DND-41 (cell line): ENCODE measurements around the gene ADAM10.

Experiments
- ATAC-seq: fragments of 200-7000 bp; cut with Tn5 transposase; 3 replicates; pipeline ENCODE4 v1.9.1; 2021; ENCODE audit warnings: low read depth; ENCODE audit not compliant: insufficient read depth
- DNase-seq: peaks from one replicate; pipeline ENCODE4 v3.0.0-alpha.2; 2020
- H2AFZ ChIP-seq: 2 replicates; pipeline ENCODE4 v1.6.0; 2012; ENCODE audit warnings: low read depth, low read length
- H3K27ac ChIP-seq: 2 replicates; pipeline ENCODE4 v1.5.1; 2012; ENCODE audit warnings: low read length, inconsistent platforms
- H3K27me3 ChIP-seq: fragments of 200-600 bp; sonication (generic); 2 replicates; pipeline ENCODE4 v1.6.0; 2012; ENCODE audit warnings: low read length, mild to moderate bottlenecking, inconsistent platforms; ENCODE audit not compliant: insufficient read depth, poor library complexity
- H3K36me3 ChIP-seq: 2 replicates; pipeline ENCODE4 v1.5.1; 2012; ENCODE audit warnings: low read length, inconsistent platforms; ENCODE audit not compliant: insufficient read depth
- H3K4me1 ChIP-seq: 2 replicates; pipeline ENCODE4 v1.5.1; 2012; ENCODE audit warnings: mild to moderate bottlenecking, low read length; ENCODE audit not compliant: insufficient read depth
- H3K4me2 ChIP-seq: 2 replicates; pipeline ENCODE4 v1.6.0; 2012; ENCODE audit warnings: mild to moderate bottlenecking, moderate library complexity, low read length, inconsistent platforms; ENCODE audit not compliant: insufficient read depth
- H3K4me3 ChIP-seq, 2 experiments: fragments of 200-600 bp in 1 of 2; shearing (Covaris generic) in 1 of 2; 2 replicates each; pipeline ENCODE4 v1.5.1; 2012 to 2016; ENCODE audit warnings: inconsistent platforms in 2 of 2, low read length in 2 of 2, mild to moderate bottlenecking in 2 of 2, low read depth in 1 of 2, moderate library complexity in 1 of 2
- H3K79me2 ChIP-seq: 2 replicates; pipeline ENCODE4 v1.6.0; 2012; ENCODE audit warnings: low read length, inconsistent platforms; ENCODE audit not compliant: insufficient read depth
- H3K9ac ChIP-seq: 2 replicates; pipeline ENCODE4 v1.6.0; 2012; ENCODE audit warnings: low read depth, mild to moderate bottlenecking, inconsistent platforms, low read length, moderate library complexity
- H3K9me3 ChIP-seq: 2 replicates; pipeline ENCODE4 v1.5.1; 2012; ENCODE audit warnings: low read length, moderate library complexity, mild to moderate bottlenecking, inconsistent platforms; ENCODE audit not compliant: insufficient read depth, severe bottlenecking
- H4K20me1 ChIP-seq: 2 replicates; pipeline ENCODE4 v1.6.0; 2012; ENCODE audit warnings: low read length; ENCODE audit not compliant: insufficient read depth
- EZH2 ChIP-seq: IDR thresholded peaks from 3 replicates; pipeline ENCODE4 v1.6.1; 2012; ENCODE audit warnings: borderline replicate concordance, low read depth, mild to moderate bottlenecking, moderate library complexity, low read length, inconsistent platforms; ENCODE audit not compliant: severe bottlenecking
- TF ChIP-seq, protein P1 (sequence below): IDR thresholded peaks from 2 replicates; pipeline ENCODE4 v1.5.1; 2012; ENCODE audit warnings: borderline replicate concordance, low read length, moderate library complexity, mild to moderate bottlenecking; ENCODE audit not compliant: poor library complexity, severe bottlenecking; ENCODE audit errors: extremely low read depth

Gene ADAM10

DNA sequence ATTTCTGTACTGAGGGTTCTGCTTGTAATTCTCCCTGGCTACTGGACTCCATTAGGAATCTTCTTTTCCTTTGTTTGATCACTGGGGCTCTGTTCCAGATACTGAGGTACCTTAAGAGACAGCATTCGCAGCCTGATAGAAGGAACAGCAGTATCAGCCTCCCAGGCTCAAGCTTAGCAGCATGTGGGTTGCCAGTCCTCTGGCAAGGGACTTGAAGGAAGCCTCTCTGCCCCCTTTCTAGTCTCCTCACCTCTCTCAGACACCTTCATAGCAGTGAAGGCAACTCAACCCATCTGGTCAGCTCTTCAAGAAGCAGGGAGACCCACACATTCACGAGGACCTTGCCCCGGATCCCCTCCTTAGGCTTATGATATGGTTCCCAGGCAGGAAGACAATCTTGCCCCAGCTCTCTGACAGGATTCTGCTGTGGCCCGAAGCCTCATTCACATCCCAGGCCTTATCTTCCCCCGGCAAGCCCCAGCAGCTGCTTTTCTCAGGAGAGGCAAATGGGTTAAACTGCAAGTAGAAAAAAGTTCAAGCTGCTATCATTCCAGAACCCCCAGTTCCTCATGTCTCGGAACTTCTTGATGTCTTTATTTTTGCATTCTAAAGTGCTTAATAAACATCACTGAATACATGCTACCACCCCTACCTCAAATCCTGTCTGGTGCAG is 164.6 kb downstream of the ADAM10 start:
- Histone ChIP-seq H4K20me1 (no peaks in the 10 kb centered on the region), H3K4me2 (no peak overlapping the region), H3K27ac (no peak overlapping the region; the same call in 1 of the 2 replicates), H3K9ac (no peak overlapping the region), H3K79me2 (no peaks in the 10 kb centered on the region), H3K36me3 (no peaks in the 10 kb centered on the region), H3K4me3 (no peak overlapping the region), H3K4me1 (peaks cover 14% of the 10 kb centered on the region), H3K9me3 (peaks cover 12% of the 10 kb centered on the region), H2AFZ (no peak overlapping the region; the same call in 1 of the 2 replicates), H3K27me3 (no peaks in the 10 kb centered on the region)
- DNase-seq: no peak
- peak; percentile 27; the same call in 1 of the 3 replicates for ATAC-seq
- TF ChIP-seq, protein P1, sequence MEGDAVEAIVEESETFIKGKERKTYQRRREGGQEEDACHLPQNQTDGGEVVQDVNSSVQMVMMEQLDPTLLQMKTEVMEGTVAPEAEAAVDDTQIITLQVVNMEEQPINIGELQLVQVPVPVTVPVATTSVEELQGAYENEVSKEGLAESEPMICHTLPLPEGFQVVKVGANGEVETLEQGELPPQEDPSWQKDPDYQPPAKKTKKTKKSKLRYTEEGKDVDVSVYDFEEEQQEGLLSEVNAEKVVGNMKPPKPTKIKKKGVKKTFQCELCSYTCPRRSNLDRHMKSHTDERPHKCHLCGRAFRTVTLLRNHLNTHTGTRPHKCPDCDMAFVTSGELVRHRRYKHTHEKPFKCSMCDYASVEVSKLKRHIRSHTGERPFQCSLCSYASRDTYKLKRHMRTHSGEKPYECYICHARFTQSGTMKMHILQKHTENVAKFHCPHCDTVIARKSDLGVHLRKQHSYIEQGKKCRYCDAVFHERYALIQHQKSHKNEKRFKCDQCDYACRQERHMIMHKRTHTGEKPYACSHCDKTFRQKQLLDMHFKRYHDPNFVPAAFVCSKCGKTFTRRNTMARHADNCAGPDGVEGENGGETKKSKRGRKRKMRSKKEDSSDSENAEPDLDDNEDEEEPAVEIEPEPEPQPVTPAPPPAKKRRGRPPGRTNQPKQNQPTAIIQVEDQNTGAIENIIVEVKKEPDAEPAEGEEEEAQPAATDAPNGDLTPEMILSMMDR: no peak
- no peak for TF ChIP-seq EZH2

DNA sequence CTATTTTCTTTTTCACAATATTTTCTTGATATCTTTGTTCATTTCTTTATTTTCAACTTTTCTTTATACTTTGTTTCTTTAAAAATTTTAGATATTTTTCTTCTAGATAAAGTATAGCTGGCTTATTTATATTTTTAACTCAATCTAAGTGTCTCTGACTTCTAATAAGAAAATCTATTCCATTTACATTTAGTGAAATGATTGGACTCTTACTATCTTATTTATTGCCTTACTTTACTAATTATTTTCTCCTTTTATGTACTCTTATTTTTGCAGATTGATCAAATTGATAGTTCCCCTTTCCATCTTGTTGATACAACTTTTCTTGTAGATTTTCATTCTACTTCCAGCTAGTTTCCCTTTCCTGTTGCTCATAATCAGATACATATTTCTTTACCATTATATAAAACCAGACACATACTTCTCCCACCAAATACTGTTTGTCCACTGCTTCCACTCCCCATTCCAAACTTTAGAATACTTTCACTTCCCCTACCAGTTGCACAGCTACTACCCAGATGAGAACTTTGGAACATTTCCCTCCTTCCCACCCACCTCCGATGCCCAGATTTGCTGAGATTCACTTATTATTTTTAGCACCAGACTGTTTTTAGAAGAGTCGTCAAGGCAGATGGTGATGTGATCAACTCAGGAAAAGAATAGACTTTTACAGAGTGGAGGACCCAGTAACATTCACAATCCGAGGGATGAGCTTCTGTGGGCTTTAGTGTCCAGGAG is 166.2 kb downstream of the ADAM10 start:
- no peak overlapping the region for H3K4me2 ChIP-seq
- H3K9ac ChIP-seq: no peak overlapping the region
- H3K4me3 ChIP-seq: no peak overlapping the region
- H3K4me1 ChIP-seq: peaks cover 14% of the 10 kb centered on the region
- no peaks in the 10 kb centered on the region for H3K79me2 ChIP-seq
- no peak overlapping the region for H3K27ac ChIP-seq
- H2AFZ ChIP-seq: no peak overlapping the region
- no peaks in the 10 kb centered on the region for H3K36me3 ChIP-seq
- DNase-seq (no peak), ATAC-seq (no peak)
- no peaks in the 10 kb centered on the region for H3K27me3 ChIP-seq
- TF ChIP-seq, protein P1: no peak
- no peak for TF ChIP-seq EZH2
- peaks cover 12% of the 10 kb centered on the region for H3K9me3 ChIP-seq
- H4K20me1 ChIP-seq: no peaks in the 10 kb centered on the region

DNA sequence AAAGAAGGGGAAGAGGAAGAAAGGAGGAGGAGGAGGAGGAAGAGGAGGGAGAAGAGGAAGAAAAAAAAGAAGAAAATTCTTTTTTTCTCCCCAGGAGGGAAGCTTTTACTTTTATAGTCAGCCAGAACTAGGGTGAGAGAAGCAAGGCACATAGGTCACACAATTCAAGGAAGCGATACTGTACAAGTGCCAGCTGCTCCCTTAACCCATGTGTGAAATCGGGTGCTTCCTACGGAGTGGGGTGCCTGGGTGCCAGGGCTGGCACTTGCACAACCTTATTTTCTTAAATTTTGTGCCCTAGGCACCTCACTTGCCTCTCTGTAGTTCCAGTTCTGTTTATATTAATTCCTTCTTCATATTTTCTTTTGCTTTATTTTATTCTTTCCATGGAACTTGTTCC is 167.3 kb downstream of the ADAM10 start:
- no peaks in the 10 kb centered on the region for H3K27me3 ChIP-seq
- H3K9ac ChIP-seq: no peak overlapping the region
- DNase-seq (no peak), ATAC-seq (no peak)
- no peak overlapping the region for H2AFZ ChIP-seq
- H3K79me2 ChIP-seq: no peaks in the 10 kb centered on the region
- H3K4me3 ChIP-seq: no peak overlapping the region
- H3K4me1 ChIP-seq: peaks cover 14% of the 10 kb centered on the region
- TF ChIP-seq EZH2: no peak
- TF ChIP-seq, protein P1: no peak
- H3K4me2 ChIP-seq: no peak overlapping the region
- H4K20me1 ChIP-seq: no peaks in the 10 kb centered on the region
- H3K9me3 ChIP-seq: peaks cover 12% of the 10 kb centered on the region
- no peaks in the 10 kb centered on the region for H3K36me3 ChIP-seq
- H3K27ac ChIP-seq: no peak overlapping the region
